Nephron progenitor cell (in vitro differentiated cells): ENCODE results near the gene MBD3L2B.

Source experiments
- DNase-seq: peaks from one replicate; pipeline ENCODE4 v3.0.0; 2021
- H3K27ac Mint-ChIP-seq: 2 replicates; pipeline ENCODE4 v1.8.0; 2021; ENCODE audit warnings: mild to moderate bottlenecking, moderate library complexity, mixed read lengths
- H3K27me3 Mint-ChIP-seq: 2 replicates; pipeline ENCODE4 v1.8.0; 2021; ENCODE audit warnings: mild to moderate bottlenecking, low read depth, mixed read lengths; ENCODE audit not compliant: poor library complexity
- H3K36me3 Mint-ChIP-seq: 2 replicates; pipeline ENCODE4 v1.8.0; 2021; ENCODE audit warnings: low read depth, mixed read lengths
- H3K4me1 Mint-ChIP-seq: 2 replicates; pipeline ENCODE4 v1.8.0; 2021; ENCODE audit warnings: mixed read lengths
- H3K4me3 Mint-ChIP-seq: 2 replicates; pipeline ENCODE4 v1.8.0; 2021; ENCODE audit warnings: mild to moderate bottlenecking, moderate library complexity, mixed read lengths
- H3K9me3 Mint-ChIP-seq: 2 replicates; pipeline ENCODE4 v1.8.0; 2021; ENCODE audit warnings: mild to moderate bottlenecking, moderate library complexity, mixed read lengths
- TF ChIP-seq, protein P1 (sequence below): fragments of 200-600 bp; sonication (generic); IDR thresholded peaks from 2 replicates; pipeline ENCODE4 v1.5.0; 2021; ENCODE audit warnings: antibody characterized with exemption

MBD3L2B gene

DNA sequence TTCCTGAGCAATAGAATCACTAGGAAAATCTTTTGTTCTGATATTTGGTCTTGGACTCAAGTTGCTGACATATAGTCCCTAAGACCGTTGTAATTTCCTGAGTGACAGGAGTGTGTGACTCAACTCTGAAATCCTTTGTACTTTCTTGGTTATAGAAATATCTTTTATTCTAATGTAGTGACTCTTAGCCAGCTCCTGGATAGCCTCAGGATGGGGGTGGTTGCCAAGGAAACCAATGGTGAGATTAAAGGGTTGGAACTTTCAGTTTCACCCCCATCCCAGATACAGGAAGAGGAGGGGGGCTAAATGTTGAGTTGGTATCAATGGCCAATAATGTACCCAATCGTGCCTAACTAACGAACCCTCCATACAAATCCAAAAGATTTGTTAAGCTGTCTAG, 41.8 kb downstream of the MBD3L2B start:
- H3K9me3 Mint-ChIP-seq: peaks cover 83% of the 10 kb centered on the region
- H3K36me3 Mint-ChIP-seq: no peaks in the 10 kb centered on the region
- no peak overlapping the region for H3K4me3 Mint-ChIP-seq
- no peaks in the 10 kb centered on the region for H3K4me1 Mint-ChIP-seq
- no peaks in the 10 kb centered on the region for H3K27me3 Mint-ChIP-seq
- DNase-seq: no peak
- TF ChIP-seq, protein P1, sequence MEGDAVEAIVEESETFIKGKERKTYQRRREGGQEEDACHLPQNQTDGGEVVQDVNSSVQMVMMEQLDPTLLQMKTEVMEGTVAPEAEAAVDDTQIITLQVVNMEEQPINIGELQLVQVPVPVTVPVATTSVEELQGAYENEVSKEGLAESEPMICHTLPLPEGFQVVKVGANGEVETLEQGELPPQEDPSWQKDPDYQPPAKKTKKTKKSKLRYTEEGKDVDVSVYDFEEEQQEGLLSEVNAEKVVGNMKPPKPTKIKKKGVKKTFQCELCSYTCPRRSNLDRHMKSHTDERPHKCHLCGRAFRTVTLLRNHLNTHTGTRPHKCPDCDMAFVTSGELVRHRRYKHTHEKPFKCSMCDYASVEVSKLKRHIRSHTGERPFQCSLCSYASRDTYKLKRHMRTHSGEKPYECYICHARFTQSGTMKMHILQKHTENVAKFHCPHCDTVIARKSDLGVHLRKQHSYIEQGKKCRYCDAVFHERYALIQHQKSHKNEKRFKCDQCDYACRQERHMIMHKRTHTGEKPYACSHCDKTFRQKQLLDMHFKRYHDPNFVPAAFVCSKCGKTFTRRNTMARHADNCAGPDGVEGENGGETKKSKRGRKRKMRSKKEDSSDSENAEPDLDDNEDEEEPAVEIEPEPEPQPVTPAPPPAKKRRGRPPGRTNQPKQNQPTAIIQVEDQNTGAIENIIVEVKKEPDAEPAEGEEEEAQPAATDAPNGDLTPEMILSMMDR: no peak
- H3K27ac Mint-ChIP-seq: no peak overlapping the region

DNA sequence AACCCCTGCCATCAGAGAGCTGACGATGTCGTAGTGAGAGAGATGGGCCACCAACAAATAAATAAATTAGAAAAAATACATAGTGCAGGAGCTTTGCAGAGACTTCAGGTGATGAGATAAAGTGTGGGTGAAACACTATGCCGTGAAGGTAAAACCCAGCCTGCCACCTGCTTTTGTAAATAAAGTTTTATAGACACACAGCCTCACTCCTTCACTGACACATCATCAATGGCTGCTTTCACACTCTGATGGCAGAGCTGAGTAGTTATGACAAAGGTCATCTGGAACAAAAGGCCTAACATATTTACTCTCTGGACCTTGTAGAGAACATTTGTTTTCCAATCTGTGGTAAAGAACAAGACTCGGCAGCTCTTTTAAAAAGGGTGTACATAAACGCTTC, 45.0 kb downstream of the MBD3L2B start:
- Mint-ChIP-seq H3K27ac (no peak overlapping the region), H3K36me3 (no peaks in the 10 kb centered on the region), H3K4me1 (no peaks in the 10 kb centered on the region), H3K9me3 (peaks cover 83% of the 10 kb centered on the region), H3K4me3 (no peak overlapping the region), H3K27me3 (no peaks in the 10 kb centered on the region)
- TF ChIP-seq, protein P1: no peak
- no peak for DNase-seq

- H3K36me3 Mint-ChIP-seq: no peaks in the 10 kb centered on the region
- peaks cover 77% of the 10 kb centered on the region for H3K9me3 Mint-ChIP-seq
- no peak overlapping the region for H3K4me3 Mint-ChIP-seq
- TF ChIP-seq, protein P1: no peak
- no peak overlapping the region for H3K27ac Mint-ChIP-seq
- H3K4me1 Mint-ChIP-seq: no peaks in the 10 kb centered on the region
- DNase-seq: no peak
- H3K27me3 Mint-ChIP-seq: no peaks in the 10 kb centered on the region
Observed at GRCh38 chr19:6971366-6971765, 49.9 kb downstream of the MBD3L2B start.

DNA sequence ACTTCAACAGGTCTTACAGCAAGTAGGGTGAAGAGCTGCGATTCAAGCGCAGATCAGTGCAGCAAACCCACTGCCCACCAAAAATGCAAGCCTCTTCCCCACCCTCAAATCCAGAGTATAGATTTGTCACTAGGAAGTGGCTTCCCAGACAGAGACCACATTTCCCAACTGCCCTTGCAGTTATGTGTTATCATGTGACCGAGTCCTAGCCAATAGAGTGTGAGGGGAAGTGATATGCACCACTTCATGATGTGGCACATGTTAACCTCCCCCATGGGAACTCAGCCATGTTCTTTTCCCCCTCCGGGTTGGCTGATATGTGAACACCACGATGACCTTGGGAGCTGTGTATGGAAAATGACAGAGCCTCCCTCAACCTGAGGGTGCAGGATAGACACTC, 50.8 kb downstream of the MBD3L2B start:
- H3K27ac Mint-ChIP-seq: no peak overlapping the region
- H3K4me3 Mint-ChIP-seq: no peak overlapping the region
- H3K9me3 Mint-ChIP-seq: peaks cover 68% of the 10 kb centered on the region
- no peaks in the 10 kb centered on the region for H3K36me3 Mint-ChIP-seq
- TF ChIP-seq, protein P1: no peak
- H3K4me1 Mint-ChIP-seq: no peaks in the 10 kb centered on the region
- no peak for DNase-seq
- no peaks in the 10 kb centered on the region for H3K27me3 Mint-ChIP-seq

DNA sequence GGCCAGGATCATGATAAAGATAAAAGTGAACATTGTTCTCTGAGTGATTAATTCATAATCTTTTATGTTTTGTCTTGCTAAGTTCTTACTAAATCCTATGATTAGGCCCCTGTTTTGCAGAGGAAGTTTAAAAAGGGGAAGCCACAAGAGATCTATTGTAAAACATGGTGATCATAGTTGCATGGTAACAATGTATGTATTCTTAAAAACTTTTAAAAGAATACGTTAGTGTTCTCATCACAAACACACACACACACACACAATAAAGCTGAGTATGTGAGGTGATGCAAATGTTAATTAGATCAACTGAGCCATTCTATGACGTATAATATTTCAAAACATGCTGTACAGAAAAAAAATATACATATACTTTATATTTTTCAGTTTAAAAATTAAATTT, 51.2 kb downstream of the MBD3L2B start:
- no peaks in the 10 kb centered on the region for H3K4me1 Mint-ChIP-seq
- no peak overlapping the region for H3K27ac Mint-ChIP-seq
- peaks cover 67% of the 10 kb centered on the region for H3K9me3 Mint-ChIP-seq

GRCh38 chr19:6969490-6969889, 51.7 kb downstream of the MBD3L2B start:
- Mint-ChIP-seq H3K9me3 (peaks cover 66% of the 10 kb centered on the region), H3K27me3 (no peaks in the 10 kb centered on the region), H3K27ac (no peak overlapping the region), H3K4me1 (no peaks in the 10 kb centered on the region), H3K36me3 (no peaks in the 10 kb centered on the region), H3K4me3 (no peak overlapping the region)
- DNase-seq: no peak
- TF ChIP-seq, protein P1: no peak

More for the DNA sequence above, 51.2 kb downstream of the MBD3L2B start:
- TF ChIP-seq, protein P1: no peak
- no peaks in the 10 kb centered on the region for H3K36me3 Mint-ChIP-seq
- H3K27me3 Mint-ChIP-seq: no peaks in the 10 kb centered on the region
- DNase-seq: no peak
- no peak overlapping the region for H3K4me3 Mint-ChIP-seq
